Suprapubic skin (tissue), 4 donors: Measurements from ENCODE around the gene RARB. TPM values are rescaled to one million over a fixed set of nuclear protein-coding genes. Genes with fewer than 3 reads are reported as not detected.

Experiments used
- DNase-seq, 2 donors: peaks; one replicate each; pipeline ENCODE4 v3.0.0-alpha.2; 2019; ENCODE audit warnings: low spot score in 2 of 2
- H3K27ac ChIP-seq: fragments of 200-600 bp; sonication (generic); one replicate; pipeline ENCODE4 v1.5.1; 2019
- H3K27me3 ChIP-seq: fragments of 200-600 bp; sonication (generic); one replicate; pipeline ENCODE4 v1.5.1; 2019
- H3K36me3 ChIP-seq: fragments of 200-600 bp; sonication (generic); one replicate; pipeline ENCODE4 v1.5.1; 2019
- H3K4me1 ChIP-seq: fragments of 200-600 bp; sonication (generic); one replicate; pipeline ENCODE4 v1.5.1; 2019
- H3K4me3 ChIP-seq: fragments of 200-600 bp; sonication (generic); one replicate; pipeline ENCODE4 v1.5.1; 2019; ENCODE audit warnings: mild to moderate bottlenecking
- H3K9me3 ChIP-seq: fragments of 200-600 bp; sonication (generic); one replicate; pipeline ENCODE4 v1.5.1; 2019
- CTCF ChIP-seq, 2 donors: fragments of 200-600 bp in 1 of 2; fragments of 450-650 bp in 1 of 2; sonication (generic) in 1 of 2; IDR thresholded peaks; one replicate each; pipeline ENCODE4 v1.5.1; 2016 to 2019; ENCODE audit warnings: antibody characterized with exemption in 2 of 2, mild to moderate bottlenecking in 1 of 2, moderate library complexity in 1 of 2
- EP300 ChIP-seq: sonication (generic); formaldehyde crosslinking; IDR thresholded peaks from one replicate; pipeline ENCODE4 v1.6.1; 2017; ENCODE audit warnings: antibody characterized with exemption
- POLR2A ChIP-seq, 2 donors: fragments of 450-650 bp; IDR thresholded peaks; one replicate each; pipeline ENCODE4 v1.6.1; 2017; ENCODE audit warnings: antibody characterized with exemption in 2 of 2, mild to moderate bottlenecking in 2 of 2, moderate library complexity in 2 of 2
- POLR2AphosphoS5 ChIP-seq, 3 donors: sonication (generic); formaldehyde crosslinking; IDR thresholded peaks; one replicate each; pipeline ENCODE4 v1.6.1; 2017; ENCODE audit warnings: antibody characterized with exemption in 3 of 3
- WGBS: methylation state at CpG from one replicate; pipeline ENCODE4 v1.1.5; 2018; 5-methylcytosine and 5-hydroxymethylcytosine counted together
- total RNA-seq, 4 donors: library from RNA; depleted of rRNA; stranded (reverse); fragments of >200 nt; gene quantifications; one replicate each; pipeline ENCODE4 v1.1.0, GENCODE V29; 2016

RARB gene
- total RNA-seq, 4 donors from 2014 or later, result 1.3 to 3.9 (median 1.5) TPM

GRCh38 chr3:25456723-25457670 lies 28.9 kb downstream of the RARB start:
- Histone ChIP-seq H3K27me3 (no peaks in the 10 kb centered on the region), H3K27ac (no peak overlapping the region), H3K9me3 (no peaks in the 10 kb centered on the region), H3K36me3 (no peaks in the 10 kb centered on the region), H3K4me1 (peaks cover 31% of the 10 kb centered on the region), H3K4me3 (no peak overlapping the region)
- no peak for DNase-seq
- WGBS, result 71% methylated on average over 7 of the region's 7 CpGs
- TF ChIP-seq EP300, result no peak
- no peak for TF ChIP-seq POLR2AphosphoS5 (IDR thresholded peaks at IDR 0.05)
- no peak for TF ChIP-seq CTCF (IDR thresholded peaks at IDR 0.05)
- no peak for TF ChIP-seq POLR2A (IDR thresholded peaks at IDR 0.05)

GRCh38 chr3:25457671-25458419 lies 29.8 kb downstream of the RARB start:
- TF ChIP-seq POLR2A (IDR thresholded peaks at IDR 0.05) (no peak), EP300 (no peak), CTCF (IDR thresholded peaks at IDR 0.05) (no peak), POLR2AphosphoS5 (IDR thresholded peaks at IDR 0.05) (no peak)
- H3K4me1 ChIP-seq, result peaks cover 36% of the 10 kb centered on the region

GRCh38 chr3:25458420-25458814 lies 30.4 kb downstream of the RARB start:
- Histone ChIP-seq H3K4me1 (peaks cover 33% of the 10 kb centered on the region), H3K36me3 (no peaks in the 10 kb centered on the region), H3K27me3 (no peaks in the 10 kb centered on the region), H3K4me3 (no peak overlapping the region), H3K9me3 (no peaks in the 10 kb centered on the region), H3K27ac (no peak overlapping the region)
- WGBS, result 48% methylated on average over 2 of the region's 2 CpGs
- DNase-seq, result no peak
- TF ChIP-seq POLR2A (IDR thresholded peaks at IDR 0.05) (no peak), POLR2AphosphoS5 (IDR thresholded peaks at IDR 0.05) (no peak), EP300 (no peak), CTCF (IDR thresholded peaks at IDR 0.05) (no peak)

More at GRCh38 chr3:25457671-25458419, 29.8 kb downstream of the RARB start:
- H3K27ac ChIP-seq, result no peak overlapping the region
- H3K36me3 ChIP-seq, result no peaks in the 10 kb centered on the region
- H3K9me3 ChIP-seq, result no peaks in the 10 kb centered on the region
- no peaks in the 10 kb centered on the region for H3K27me3 ChIP-seq
- DNase-seq, result no peak
- WGBS, result 70% methylated on average over 7 of the region's 7 CpGs
- no peak overlapping the region for H3K4me3 ChIP-seq

GRCh38 chr3:25460751-25461150 lies 32.7 kb downstream of the RARB start:
- no peak overlapping the region for H3K4me3 ChIP-seq
- H3K27ac ChIP-seq, result no peak overlapping the region
- no peak for TF ChIP-seq POLR2A (IDR thresholded peaks at IDR 0.05)
- no peak for TF ChIP-seq POLR2AphosphoS5 (IDR thresholded peaks at IDR 0.05)
- no peak for TF ChIP-seq CTCF (IDR thresholded peaks at IDR 0.05)
- no peak for TF ChIP-seq EP300
- DNase-seq, result no peak
- no peaks in the 10 kb centered on the region for H3K27me3 ChIP-seq
- H3K9me3 ChIP-seq, result no peaks in the 10 kb centered on the region
- 79% methylated on average over 2 of the region's 2 CpGs for WGBS
- no peaks in the 10 kb centered on the region for H3K36me3 ChIP-seq
- H3K4me1 ChIP-seq, result peaks cover 11% of the 10 kb centered on the region

- 62% methylated on average over 3 of the region's 3 CpGs for WGBS
- Histone ChIP-seq H3K27me3 (no peaks in the 10 kb centered on the region), H3K9me3 (no peaks in the 10 kb centered on the region), H3K27ac (no peak overlapping the region), H3K4me1 (peaks cover 5% of the 10 kb centered on the region), H3K4me3 (no peak overlapping the region), H3K36me3 (no peaks in the 10 kb centered on the region)
- DNase-seq, result no peak
- no peak for TF ChIP-seq EP300
- TF ChIP-seq POLR2A (IDR thresholded peaks at IDR 0.05), result no peak
- TF ChIP-seq POLR2AphosphoS5 (IDR thresholded peaks at IDR 0.05), result no peak
- TF ChIP-seq CTCF (IDR thresholded peaks at IDR 0.05), result no peak
These were observed 33.9 kb downstream of the RARB start for GRCh38 chr3:25461946-25462345.
